SH-SY5Y (cell line): ENCODE results near the gene TM4SF1.

Source experiments
- GATA2 ChIP-seq: IDR thresholded peaks from 2 replicates; pipeline ENCODE4 v1.6.1; 2011; ENCODE audit warnings: mild to moderate bottlenecking, low read depth, low read length
- GATA3 ChIP-seq: IDR thresholded peaks from 2 replicates; pipeline ENCODE4 v1.6.1; 2011; ENCODE audit warnings: low read depth, mild to moderate bottlenecking, low read length, moderate library complexity

- TF ChIP-seq GATA2 (no peak), GATA3 (no peak)
These were observed 1.8 kb downstream of the TM4SF1 start for GRCh38 chr3:149375501-149376196.
